ENCODE results near the gene VAV1.
A peak's percentile ranks its signal among the peaks of the same experiment; 100 is the strongest.

The VAV1 gene

DNA sequence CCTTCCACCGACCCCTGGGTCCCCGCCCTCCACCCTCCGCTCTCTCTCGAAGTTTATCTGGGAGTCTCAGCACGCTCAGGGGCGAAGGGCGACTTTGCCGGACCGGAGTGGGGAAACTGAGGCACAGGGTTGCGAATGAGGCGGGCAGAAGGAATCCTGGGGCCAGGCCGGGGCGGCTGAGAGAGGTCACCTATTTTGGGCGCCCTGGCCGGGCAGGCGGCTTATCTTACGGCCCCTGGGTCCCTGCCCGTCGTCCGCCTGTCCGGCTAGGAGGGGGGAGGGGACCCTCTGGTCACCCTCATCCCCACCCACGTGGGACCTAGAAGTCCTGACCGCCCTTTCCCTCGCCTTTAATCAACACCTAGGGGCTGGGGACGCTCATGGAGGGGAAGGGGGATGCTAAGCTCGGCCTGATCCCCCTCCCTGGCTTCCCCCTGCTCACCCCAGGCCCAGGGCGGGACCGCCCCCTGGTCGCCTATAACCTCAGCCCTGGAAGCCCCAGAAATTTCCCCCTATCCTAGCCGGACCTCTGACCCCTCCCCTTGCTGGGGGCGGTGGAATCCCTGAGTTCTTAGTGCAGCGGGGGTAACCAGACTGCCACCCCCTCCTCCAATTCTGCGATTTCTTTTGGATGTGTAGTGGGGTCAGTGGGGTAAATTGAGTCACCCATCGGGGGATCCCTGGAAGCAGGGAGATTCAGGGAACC lies 32.5 kb upstream of the VAV1 start:
- DNase-seq, result peak; percentile 64
- Histone ChIP-seq H3K4me1 (ENCODE audit: control insufficient read depth, low read depth, low read length) (peaks cover 8% of the 10 kb centered on the region), H3K23ac (ENCODE audit: low read length) (peak overlapping the region; percentile 83), H4K8ac (ENCODE audit: low read depth, low read length) (no peak overlapping the region), H3K4me2 (ENCODE audit: low read length) (peak overlapping the region; percentile 49), H3K4me3 (ENCODE audit: low read length) (peak overlapping the region; percentile 75), H3K79me1 (ENCODE audit: low read length) (peaks cover 14% of the 10 kb centered on the region), H3K4ac (ENCODE audit: low read depth, low read length) (peak overlapping the region; percentile 90), H4K5ac (ENCODE audit: low read length) (no peak overlapping the region), H2BK15ac (replicated peaks; ENCODE audit: low read depth) (no peak overlapping the region), H3K27me3 (ENCODE audit: insufficient read depth, low read length, poor library complexity) (no peaks in the 10 kb centered on the region), H3K79me2 (ENCODE audit: control insufficient read depth, insufficient read depth, low read length) (peaks cover 39% of the 10 kb centered on the region), H3K56ac (ENCODE audit: low read length) (peak overlapping the region; percentile 88), H3K18ac (ENCODE audit: low read length) (peak overlapping the region; percentile 86), H2AK5ac (ENCODE audit: low read length) (no peak overlapping the region), H2BK5ac (ENCODE audit: low read length) (peak overlapping the region; percentile 71), H2BK120ac (ENCODE audit: low read depth, low read length) (peak overlapping the region; percentile 63), H3K27ac (ENCODE audit: low read depth, low read length) (peak overlapping the region; percentile 73), H3K36me3 (ENCODE audit: control insufficient read depth, insufficient read depth, low read length) (peaks cover 7% of the 10 kb centered on the region), H3K9ac (ENCODE audit: low read length) (peak overlapping the region; percentile 88)
- no CpG with 5 or more reads among the region's 34 CpGs for WGBS (ENCODE audit: extremely low coverage, insufficient coverage, low lambda C conversion rate)

DNA sequence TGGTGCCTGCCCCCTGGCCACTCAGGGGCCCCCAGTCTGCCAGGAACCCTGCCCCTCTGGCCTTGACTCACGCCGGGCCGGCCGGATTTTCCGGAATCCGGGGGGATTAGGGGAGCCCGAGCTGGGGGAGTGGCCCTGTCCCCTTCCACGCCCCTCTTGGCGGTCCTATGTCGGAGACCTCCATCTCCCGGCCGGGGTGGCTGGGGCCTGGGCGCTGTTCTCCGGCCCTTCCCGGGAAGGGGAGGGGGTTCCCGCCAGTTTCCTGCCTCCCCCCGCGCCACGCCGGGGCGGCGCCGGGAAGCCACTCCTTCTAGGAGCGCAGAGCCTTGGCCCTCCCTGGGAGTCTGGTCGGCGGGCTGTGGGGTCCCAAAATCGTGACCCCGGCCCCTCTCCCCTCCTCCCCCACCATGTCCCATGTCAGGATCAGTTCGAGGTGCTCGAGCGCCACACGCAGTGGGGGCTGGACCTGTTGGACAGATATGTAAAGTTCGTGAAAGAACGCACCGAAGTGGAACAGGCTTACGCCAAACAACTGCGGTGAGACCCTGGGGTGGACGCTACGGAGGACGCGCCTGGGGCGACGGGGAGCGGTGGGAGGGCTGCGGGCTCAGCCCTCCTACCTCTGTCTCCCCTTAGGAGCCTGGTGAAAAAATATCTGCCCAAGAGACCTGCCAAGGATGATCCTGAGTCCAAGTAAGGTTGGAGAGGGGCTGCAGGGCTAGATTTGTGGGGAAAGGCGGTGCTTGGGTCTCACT lies 31.7 kb upstream of the VAV1 start:
- Histone ChIP-seq H4K5ac (ENCODE audit: low read length) (no peak overlapping the region), H2BK120ac (ENCODE audit: low read depth, low read length) (peak overlapping the region; percentile 63), H4K8ac (ENCODE audit: low read depth, low read length) (no peak overlapping the region), H3K27ac (ENCODE audit: low read depth, low read length) (peak overlapping the region; percentile 73), H3K4ac (ENCODE audit: low read depth, low read length) (peak overlapping the region; percentile 90), H2AK5ac (ENCODE audit: low read length) (no peak overlapping the region), H2BK5ac (ENCODE audit: low read length) (no peak overlapping the region), H3K18ac (ENCODE audit: low read length) (peak overlapping the region; percentile 86), H3K56ac (ENCODE audit: low read length) (peak overlapping the region; percentile 88), H3K36me3 (ENCODE audit: control insufficient read depth, insufficient read depth, low read length) (peaks cover 11% of the 10 kb centered on the region), H3K79me2 (ENCODE audit: control insufficient read depth, insufficient read depth, low read length) (peaks cover 38% of the 10 kb centered on the region), H3K4me1 (ENCODE audit: control insufficient read depth, low read depth, low read length) (peaks cover 8% of the 10 kb centered on the region), H3K79me1 (ENCODE audit: low read length) (peaks cover 14% of the 10 kb centered on the region), H3K9ac (ENCODE audit: low read length) (peak overlapping the region; percentile 88), H3K4me3 (ENCODE audit: low read length) (peak overlapping the region; percentile 75), H3K23ac (ENCODE audit: low read length) (peak overlapping the region; percentile 83), H2BK15ac (replicated peaks; ENCODE audit: low read depth) (no peak overlapping the region), H3K27me3 (ENCODE audit: insufficient read depth, low read length, poor library complexity) (no peaks in the 10 kb centered on the region), H3K4me2 (ENCODE audit: low read length) (peak overlapping the region; percentile 72)
- no CpG with 5 or more reads among the region's 46 CpGs for WGBS (ENCODE audit: extremely low coverage, insufficient coverage, low lambda C conversion rate)
- peak; percentile 62 for DNase-seq

DNA sequence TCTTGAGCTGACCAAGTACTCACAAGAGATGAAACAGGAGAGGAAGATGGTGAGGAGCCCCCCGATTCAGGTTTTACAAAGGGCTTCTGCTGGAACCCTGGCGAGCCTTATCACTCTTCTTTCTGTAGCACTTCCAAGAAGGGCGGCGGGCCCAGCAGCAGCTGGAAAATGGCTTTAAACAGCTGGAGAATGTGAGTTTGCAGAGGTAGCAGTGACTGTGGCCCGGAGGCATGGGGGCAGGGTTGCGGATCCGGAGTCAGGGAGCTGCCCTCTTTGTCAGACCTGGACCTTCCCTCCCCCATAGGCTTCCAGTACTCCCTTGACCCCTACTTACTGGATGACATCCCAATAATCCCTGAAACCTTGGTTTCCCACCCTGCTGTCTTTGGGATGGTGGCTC lies 29.4 kb upstream of the VAV1 start:
- Histone ChIP-seq H3K79me2 (ENCODE audit: control insufficient read depth, insufficient read depth, low read length) (peaks cover 35% of the 10 kb centered on the region), H4K8ac (ENCODE audit: low read depth, low read length) (no peak overlapping the region), H3K4ac (ENCODE audit: low read depth, low read length) (no peak overlapping the region), H2BK120ac (ENCODE audit: low read depth, low read length) (no peak overlapping the region), H2AK5ac (ENCODE audit: low read length) (no peak overlapping the region), H3K4me2 (ENCODE audit: low read length) (no peak overlapping the region), H3K4me1 (ENCODE audit: control insufficient read depth, low read depth, low read length) (peaks cover 7% of the 10 kb centered on the region), H2BK5ac (ENCODE audit: low read length) (no peak overlapping the region), H3K79me1 (ENCODE audit: low read length) (peaks cover 14% of the 10 kb centered on the region), H3K36me3 (ENCODE audit: control insufficient read depth, insufficient read depth, low read length) (peaks cover 23% of the 10 kb centered on the region), H2BK15ac (replicated peaks; ENCODE audit: low read depth) (no peak overlapping the region), H4K5ac (ENCODE audit: low read length) (no peak overlapping the region), H3K4me3 (ENCODE audit: low read length) (no peak overlapping the region), H3K27ac (ENCODE audit: low read depth, low read length) (peak overlapping the region; percentile 40), H3K9ac (ENCODE audit: low read length) (peak overlapping the region; percentile 43), H3K23ac (ENCODE audit: low read length) (no peak overlapping the region), H3K18ac (ENCODE audit: low read length) (no peak overlapping the region), H3K56ac (ENCODE audit: low read length) (peak overlapping the region; percentile 53), H3K27me3 (ENCODE audit: insufficient read depth, low read length, poor library complexity) (no peaks in the 10 kb centered on the region)
- no CpG with 5 or more reads among the region's 7 CpGs for WGBS (ENCODE audit: extremely low coverage, insufficient coverage, low lambda C conversion rate)
- peak; percentile 51 for DNase-seq

DNA sequence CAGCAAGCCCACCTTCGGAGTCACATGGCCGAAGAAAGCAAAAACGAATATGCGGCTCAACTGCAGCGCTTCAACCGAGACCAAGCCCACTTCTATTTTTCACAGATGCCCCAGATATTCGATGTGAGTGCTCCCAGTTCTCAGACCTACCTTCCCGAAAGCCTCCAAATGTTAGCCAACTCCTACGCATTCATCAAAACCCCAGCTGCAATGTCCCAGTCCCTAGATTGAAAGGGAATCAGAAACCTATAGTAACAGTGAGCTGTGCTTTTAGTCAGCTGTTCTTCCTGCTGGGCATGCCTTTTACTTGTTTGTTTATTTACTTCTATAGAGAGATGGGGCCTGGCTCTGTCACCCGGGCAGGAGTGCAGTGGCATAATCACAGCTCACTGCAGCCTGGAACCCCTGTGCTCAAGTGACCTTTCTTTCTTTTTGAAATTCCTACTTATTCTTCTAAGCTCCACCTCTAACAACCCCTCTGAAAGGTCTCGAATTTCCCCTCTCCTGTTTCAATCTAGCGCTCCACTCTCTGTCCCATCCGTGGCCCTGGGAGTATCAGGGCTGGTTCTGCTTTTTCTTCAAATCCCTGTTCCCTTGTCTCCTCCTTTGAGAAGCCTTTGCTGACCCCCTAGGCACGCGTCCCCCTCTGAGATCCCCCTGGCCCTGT lies 28.7 kb upstream of the VAV1 start:
- H2BK5ac ChIP-seq (ENCODE audit: low read length), result no peak overlapping the region

DNA sequence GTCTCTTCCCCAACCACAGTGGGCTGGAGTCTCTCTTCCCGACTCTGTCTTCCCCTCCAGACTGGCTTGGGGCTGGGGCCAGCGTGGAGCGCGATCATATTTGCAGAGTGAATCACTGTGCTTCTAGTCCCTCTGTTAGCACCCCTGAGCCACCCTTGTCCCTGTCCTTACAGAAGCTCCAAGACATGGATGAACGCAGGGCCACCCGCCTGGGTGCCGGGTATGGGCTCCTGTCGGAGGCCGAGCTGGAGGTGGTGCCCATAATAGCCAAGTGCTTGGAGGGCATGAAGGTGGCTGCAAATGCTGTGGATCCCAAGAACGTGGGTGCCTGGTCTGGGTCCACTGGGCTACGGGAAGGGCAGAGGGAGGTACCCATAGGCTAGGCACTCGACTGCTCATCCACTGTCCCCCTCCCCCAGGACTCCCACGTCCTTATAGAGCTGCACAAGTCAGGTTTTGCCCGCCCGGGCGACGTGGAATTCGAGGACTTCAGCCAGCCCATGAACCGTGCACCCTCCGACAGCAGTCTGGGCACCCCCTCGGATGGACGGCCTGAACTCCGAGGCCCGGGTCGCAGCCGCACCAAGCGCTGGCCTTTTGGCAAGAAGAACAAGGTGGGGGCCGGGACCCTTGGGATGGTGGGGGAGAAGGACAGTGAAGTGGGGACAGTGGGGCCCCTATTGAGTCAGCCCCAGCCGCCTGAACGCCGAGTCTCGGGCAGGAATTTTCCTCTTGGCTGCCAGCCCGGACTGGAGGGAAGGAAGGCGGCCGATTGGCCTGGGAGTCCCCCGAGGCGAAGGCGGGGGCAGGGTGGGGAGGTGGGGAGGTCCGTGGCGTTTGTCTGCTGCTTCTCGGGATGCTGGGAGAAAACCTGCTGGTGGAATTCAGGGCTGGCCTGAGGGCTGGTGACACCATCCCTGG lies 27.9 kb upstream of the VAV1 start:
- Histone ChIP-seq H3K79me1 (ENCODE audit: low read length) (peaks cover 14% of the 10 kb centered on the region), H3K9ac (ENCODE audit: low read length) (no peak overlapping the region), H3K27me3 (ENCODE audit: insufficient read depth, low read length, poor library complexity) (no peaks in the 10 kb centered on the region), H2AK5ac (ENCODE audit: low read length) (no peak overlapping the region), H3K79me2 (ENCODE audit: control insufficient read depth, insufficient read depth, low read length) (peaks cover 35% of the 10 kb centered on the region), H4K5ac (ENCODE audit: low read length) (no peak overlapping the region), H4K8ac (ENCODE audit: low read depth, low read length) (no peak overlapping the region), H3K4ac (ENCODE audit: low read depth, low read length) (no peak overlapping the region), H3K4me3 (ENCODE audit: low read length) (no peak overlapping the region), H3K23ac (ENCODE audit: low read length) (no peak overlapping the region), H2BK15ac (replicated peaks; ENCODE audit: low read depth) (no peak overlapping the region), H3K4me1 (ENCODE audit: control insufficient read depth, low read depth, low read length) (peaks cover 4% of the 10 kb centered on the region), H3K18ac (ENCODE audit: low read length) (no peak overlapping the region), H3K27ac (ENCODE audit: low read depth, low read length) (peak overlapping the region; percentile 7), H2BK120ac (ENCODE audit: low read depth, low read length) (no peak overlapping the region), H3K4me2 (ENCODE audit: low read length) (no peak overlapping the region), H2BK5ac (ENCODE audit: low read length) (no peak overlapping the region), H3K56ac (ENCODE audit: low read length) (peak overlapping the region; percentile 18), H3K36me3 (ENCODE audit: control insufficient read depth, insufficient read depth, low read length) (peaks cover 30% of the 10 kb centered on the region)
- peak; percentile 67 for DNase-seq
- WGBS (ENCODE audit: extremely low coverage, insufficient coverage, low lambda C conversion rate), result no CpG with 5 or more reads among the region's 41 CpGs

More for the DNA sequence above, 28.7 kb upstream of the VAV1 start:
- no peak for DNase-seq
- no peak overlapping the region for H3K4me2 ChIP-seq (ENCODE audit: low read length)
- no peak overlapping the region for H2BK15ac ChIP-seq (replicated peaks; ENCODE audit: low read depth)
- H3K4ac ChIP-seq (ENCODE audit: low read depth, low read length), result no peak overlapping the region
- H3K27ac ChIP-seq (ENCODE audit: low read depth, low read length), result peak overlapping the region; percentile 7
- no peak overlapping the region for H3K18ac ChIP-seq (ENCODE audit: low read length)
- no peak overlapping the region for H2AK5ac ChIP-seq (ENCODE audit: low read length)
- H4K5ac ChIP-seq (ENCODE audit: low read length), result no peak overlapping the region
- WGBS (ENCODE audit: extremely low coverage, insufficient coverage, low lambda C conversion rate), result no CpG with 5 or more reads among the region's 15 CpGs
- peaks cover 14% of the 10 kb centered on the region for H3K79me1 ChIP-seq (ENCODE audit: low read length)
- no peak overlapping the region for H3K4me3 ChIP-seq (ENCODE audit: low read length)
- H3K27me3 ChIP-seq (ENCODE audit: insufficient read depth, low read length, poor library complexity), result no peaks in the 10 kb centered on the region
- peaks cover 35% of the 10 kb centered on the region for H3K79me2 ChIP-seq (ENCODE audit: control insufficient read depth, insufficient read depth, low read length)
- no peak overlapping the region for H2BK120ac ChIP-seq (ENCODE audit: low read depth, low read length)
- H3K56ac ChIP-seq (ENCODE audit: low read length), result peak overlapping the region; percentile 46
- peaks cover 26% of the 10 kb centered on the region for H3K36me3 ChIP-seq (ENCODE audit: control insufficient read depth, insufficient read depth, low read length)
- no peak overlapping the region for H4K8ac ChIP-seq (ENCODE audit: low read depth, low read length)
- H3K23ac ChIP-seq (ENCODE audit: low read length), result no peak overlapping the region
- peaks cover 4% of the 10 kb centered on the region for H3K4me1 ChIP-seq (ENCODE audit: control insufficient read depth, low read depth, low read length)
- peak overlapping the region; percentile 13 for H3K9ac ChIP-seq (ENCODE audit: low read length)
